ENCODE measurements around the gene SIRPG.
"Not testable (repeated sequence)": the region's sequence is repeated elsewhere in the genome, so short reads cannot be mapped to it uniquely, and the experiment has no call there.

Gene SIRPG

GRCh38 chr20:1657556-1658334 lies at the start of gene SIRPG:
Gene SIRPG (minus strand): TSS chr20:1657779. CDS start chr20:1657714, 65 bp downstream.
- no peak for DNase-seq

GRCh38 chr20:1706887-1707286 lies 49.3 kb upstream of the SIRPG start:
- not testable (repeated sequence) for DNase-seq

- DNase-seq = no peak
Observed at GRCh38 chr20:1706079-1706478, 48.5 kb upstream of the SIRPG start.

- DNase-seq = no peak
Observed at GRCh38 chr20:1702855-1703254, 45.3 kb upstream of the SIRPG start.

GRCh38 chr20:1702328-1702727 lies 44.7 kb upstream of the SIRPG start:
- DNase-seq = no peak

GRCh38 chr20:1700990-1701389 lies 43.4 kb upstream of the SIRPG start:
- DNase-seq = no peak

- no peak for DNase-seq
Observed at GRCh38 chr20:1697592-1697991, 40.0 kb upstream of the SIRPG start.

- no peak for DNase-seq
Observed at GRCh38 chr20:1696521-1697209, 39.1 kb upstream of the SIRPG start.

GRCh38 chr20:1694672-1695071 lies 37.1 kb upstream of the SIRPG start:
- no peak for DNase-seq

- DNase-seq = no peak
Observed at GRCh38 chr20:1693427-1693826, 35.8 kb upstream of the SIRPG start.

- no peak for DNase-seq
Observed at GRCh38 chr20:1689721-1690120, 32.1 kb upstream of the SIRPG start.

- no peak for DNase-seq
Observed at GRCh38 chr20:1688886-1689538, 31.4 kb upstream of the SIRPG start.

GRCh38 chr20:1687053-1687452 lies 29.5 kb upstream of the SIRPG start:
- DNase-seq = no peak

GRCh38 chr20:1686151-1686748 lies 28.7 kb upstream of the SIRPG start:
- DNase-seq = no peak

GRCh38 chr20:1685304-1686052 lies 27.9 kb upstream of the SIRPG start:
- DNase-seq = no peak

- no peak for DNase-seq
Observed at GRCh38 chr20:1684872-1685271, 27.3 kb upstream of the SIRPG start.

GRCh38 chr20:1676650-1677049 lies 19.1 kb upstream of the SIRPG start:
- no peak for DNase-seq

- no peak for DNase-seq
Observed at GRCh38 chr20:1674990-1675780, 17.6 kb upstream of the SIRPG start.

- no peak for DNase-seq
Observed at GRCh38 chr20:1674361-1674760, 16.8 kb upstream of the SIRPG start.

GRCh38 chr20:1673424-1673823 lies 15.8 kb upstream of the SIRPG start:
- DNase-seq = no peak

- DNase-seq = no peak
Observed at GRCh38 chr20:1672728-1673127, 15.1 kb upstream of the SIRPG start.

Measured in fibroblast of skin of right biceps (primary cell).